ENCODE results near the gene CCDC51. TPM values are rescaled to one million over a fixed set of nuclear protein-coding genes. Genes with fewer than 3 reads are reported as not detected.

Gene CCDC51
- total and polyA plus RNA-seq, 2 of the 13 experiments (the other 11 are each of a cell fraction or from before 2014, with no cell fraction given) = 18.1 to 29.4 TPM

DNA sequence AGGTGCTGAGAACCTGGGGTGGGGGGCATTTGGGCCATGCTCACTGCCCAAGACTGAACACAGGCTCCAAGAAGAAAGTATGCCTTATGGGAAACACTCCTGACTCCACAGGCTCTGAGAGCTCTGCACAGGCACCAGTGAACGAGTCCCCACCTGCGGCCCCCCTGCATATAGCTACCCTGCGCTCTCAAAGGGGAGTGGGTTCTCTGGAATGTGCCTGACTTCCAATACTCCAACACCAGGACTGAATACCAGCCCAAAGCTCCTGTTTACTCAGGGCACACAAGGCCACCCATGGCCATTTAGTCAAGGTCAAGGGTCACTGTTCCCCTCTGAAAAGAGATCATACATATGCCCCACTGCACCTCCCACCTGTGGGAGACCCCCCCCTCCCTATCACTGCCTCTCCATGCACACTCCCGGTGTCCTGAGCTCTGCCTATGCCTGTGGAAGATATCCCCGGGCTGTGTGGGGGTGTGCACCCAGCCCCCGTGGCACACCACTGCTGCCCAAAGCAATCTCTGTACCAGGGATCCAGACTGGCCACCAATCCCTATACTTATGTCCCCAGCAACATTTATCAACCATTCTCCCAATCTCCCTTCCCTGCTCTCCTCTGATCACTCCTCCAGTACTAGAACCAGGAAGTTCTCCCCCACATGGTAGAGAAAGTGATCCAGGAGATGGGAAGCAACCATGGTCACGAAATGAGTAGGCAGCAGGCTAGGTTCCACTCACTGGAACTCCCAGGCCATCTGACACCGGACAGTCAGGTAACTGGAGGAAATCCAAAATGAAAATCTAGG is 8.5 kb downstream of the CCDC51 start (continued):
- TF ChIP-seq ZNF34 (CRISPR knock-in tag; IDR thresholded peaks at IDR 0.05; ENCODE audit: borderline replicate concordance) (no peak), HNF4G (IDR thresholded peaks at IDR 0.05; ENCODE audit: borderline replicate concordance, low read depth, low read length) (peak; percentile 89), HNF4G (CRISPR knock-in tag; IDR thresholded peaks at IDR 0.05; ENCODE audit: borderline replicate concordance, low read depth) (peak; percentile 51; the same call in 1 of the 2 replicates), ZKSCAN5 (CRISPR knock-in tag; IDR thresholded peaks at IDR 0.05) (no peak), ZNF629 (CRISPR knock-in tag; conservative IDR thresholded peaks at IDR 0.05) (peak; percentile 26; the same call in 1 of the 2 replicates), SOX5 (CRISPR knock-in tag; IDR thresholded peaks at IDR 0.05; ENCODE audit: borderline replicate concordance) (peak; percentile 80), ZBTB1 (CRISPR knock-in tag; IDR thresholded peaks at IDR 0.05; ENCODE audit: borderline replicate concordance) (no peak)
- TF ChIP-seq, protein P1, sequence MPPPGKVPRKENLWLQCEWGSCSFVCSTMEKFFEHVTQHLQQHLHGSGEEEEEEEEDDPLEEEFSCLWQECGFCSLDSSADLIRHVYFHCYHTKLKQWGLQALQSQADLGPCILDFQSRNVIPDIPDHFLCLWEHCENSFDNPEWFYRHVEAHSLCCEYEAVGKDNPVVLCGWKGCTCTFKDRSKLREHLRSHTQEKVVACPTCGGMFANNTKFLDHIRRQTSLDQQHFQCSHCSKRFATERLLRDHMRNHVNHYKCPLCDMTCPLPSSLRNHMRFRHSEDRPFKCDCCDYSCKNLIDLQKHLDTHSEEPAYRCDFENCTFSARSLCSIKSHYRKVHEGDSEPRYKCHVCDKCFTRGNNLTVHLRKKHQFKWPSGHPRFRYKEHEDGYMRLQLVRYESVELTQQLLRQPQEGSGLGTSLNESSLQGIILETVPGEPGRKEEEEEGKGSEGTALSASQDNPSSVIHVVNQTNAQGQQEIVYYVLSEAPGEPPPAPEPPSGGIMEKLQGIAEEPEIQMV (CRISPR knock-in tag; IDR thresholded peaks at IDR 0.05; ENCODE audit: low read depth) = peak; percentile 50; the same call in 1 of the 2 replicates

GRCh38 chr3:48430708-48431101 is 9.2 kb downstream of the CCDC51 start:
- Histone ChIP-seq H3K9ac (ENCODE audit: insufficient read depth, low read depth, low read length) (peak overlapping the region; percentile 96), H3K36me3 (replicated peaks in 1 of 2; ENCODE audit: control insufficient read depth in 1 of 2, insufficient read depth in 2 of 2, low read length in 2 of 2) (peaks cover 4 to 5% of the 10 kb centered on the region in 2 experiments), H3K79me2 (ENCODE audit: insufficient read depth, low read length) (peaks cover 36% of the 10 kb centered on the region), H3K27me3 (ENCODE audit: control insufficient read depth in 1 of 2, insufficient read depth in 2 of 2, low read length in 2 of 2) (no peaks in the 10 kb centered on the region), H2AFZ (ENCODE audit: low read length) (no peak overlapping the region), H3K4me2 (ENCODE audit: low read depth, low read length) (peak overlapping the region; percentile 100), H3K4me3 (replicated peaks in 1 of 3; ENCODE audit: insufficient read depth in 1 of 3, low read depth in 2 of 3, low read length in 3 of 3) (peak overlapping the region; percentile 13 to 93 (median 41); a peak in 5 of 6 replicates), H3K4me1 (ENCODE audit: insufficient read depth, low read length) (peaks cover 84% of the 10 kb centered on the region), H3K27ac (ENCODE audit: extremely low read length, insufficient read depth, low read length) (peak overlapping the region; percentile 99), H4K20me1 (ENCODE audit: insufficient read depth, low read length) (peaks cover 26% of the 10 kb centered on the region), H3K9me3 (ENCODE audit: low read length) (no peaks in the 10 kb centered on the region)
- DNase-seq (ENCODE audit: low spot score) = no peak
- WGBS (ENCODE audit: low lambda C conversion rate) = 0% methylated on average over 1 of the region's 1 CpG
- ATAC-seq = no peak
- TF ChIP-seq SIN3A (IDR thresholded peaks at IDR 0.05; ENCODE audit: borderline replicate concordance, low read depth, low read length) = 0 out of 2 replicates have a peak, but pooled peaks have one; percentile 36
- TF ChIP-seq ZNF234 (CRISPR knock-in tag; conservative IDR thresholded peaks at IDR 0.05) = no peak
- TF ChIP-seq ZNF780A (CRISPR knock-in tag; IDR thresholded peaks at IDR 0.05) = no peak
- no peak; the same call in 1 of the 2 replicates for TF ChIP-seq SSRP1 (CRISPR knock-in tag; IDR thresholded peaks at IDR 0.05)
- TF ChIP-seq ZFP36L1 (CRISPR knock-in tag; IDR thresholded peaks at IDR 0.05) = no peak
- BruUV-seq (replicated peaks) = no TSS peak
- FAIRE-seq = no peak
- intact Hi-C loops (cut with micrococcal nuclease; ENCODE audit: unreplicated experiment) (no loop called here), in situ Hi-C loops (cut with HindIII; ENCODE audit: extremely low pct_ligation_motif_present, low pct_unique_long_range_greater_than_20kb) (no loop called here)
- ChIA-PET POLR2A (interaction anchor here (0.8 to 9.0 kb wide), 11 partner anchors 11 to 242 kb away, joined by 3 to 130 read pairs (median 18); partner anchors contain the start of genes ATRIP, CCDC51, CDC25A and PFKFB4), CTCF (ENCODE audit: low intra/inter-chr PET ratio, low total read pairs) (no interaction called here)

All from HepG2 (cell line).